Liver (tissue), 3 donors: ENCODE data around the gene THG1L.
"Not testable (repeated sequence)": the region's sequence is repeated elsewhere in the genome, so short reads cannot be mapped to it uniquely, and the experiment has no call there.

ENCODE experiments used
- EGR1 ChIP-seq, 2 donors: IDR thresholded peaks; 2 replicates each; pipeline ENCODE4 v1.6.1; 2016 to 2018; ENCODE audit warnings: antibody characterized with exemption in 2 of 2, low read depth in 2 of 2
- RAD21 ChIP-seq, 2 donors: IDR thresholded peaks; 2 replicates each; pipeline ENCODE4 v1.6.1; 2016; ENCODE audit warnings: antibody characterized with exemption in 2 of 2, mild to moderate bottlenecking in 2 of 2
- RXRA ChIP-seq, 2 donors: IDR thresholded peaks; 2 replicates each; pipeline ENCODE4 v1.6.1; 2017 to 2018; ENCODE audit warnings: antibody characterized with exemption in 2 of 2, mild to moderate bottlenecking in 1 of 2
- SP1 ChIP-seq: IDR thresholded peaks from 2 replicates; pipeline ENCODE4 v1.6.1; 2018; ENCODE audit warnings: antibody characterized with exemption, mild to moderate bottlenecking
- TAF1 ChIP-seq: conservative IDR thresholded peaks from 2 replicates; pipeline ENCODE4 v1.6.1; 2016; ENCODE audit warnings: antibody characterized with exemption, mild to moderate bottlenecking
- TF ChIP-seq, protein P1 (sequence below): fragments of 150-350 bp; IDR thresholded peaks from 2 replicates; pipeline ENCODE4 v1.5.1; 2017; ENCODE audit warnings: improper control_type of control experiment, low read depth, low read length; ENCODE audit not compliant: missing input control
- TF ChIP-seq, protein P2 (sequence below): IDR thresholded peaks from 2 replicates; pipeline ENCODE4 v1.6.1; 2016; ENCODE audit warnings: antibody characterized with exemption, mild to moderate bottlenecking
- donor health status: healthy.
- donor health status: healthy.

DNA sequence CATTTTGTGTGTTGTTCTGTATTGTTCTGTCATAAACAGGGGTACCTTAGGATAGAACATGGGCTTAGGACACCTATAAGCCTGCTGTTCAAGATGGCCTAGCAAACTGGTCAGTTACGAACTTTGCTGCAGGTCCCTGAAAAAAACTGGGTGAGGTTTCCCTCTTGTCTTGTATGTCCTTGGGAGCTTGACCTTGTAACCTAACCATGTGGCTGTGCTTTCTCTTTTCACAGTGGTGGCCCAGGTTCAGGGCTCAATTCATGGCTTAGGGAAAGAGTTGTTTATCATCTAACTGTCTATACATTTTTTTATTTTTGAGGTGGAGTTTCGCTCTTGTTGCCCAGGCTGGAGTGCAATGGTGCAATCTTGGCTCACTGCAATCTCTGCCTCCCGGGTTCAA, 35.1 kb upstream of the THG1L start:
- TF ChIP-seq, protein P1, sequence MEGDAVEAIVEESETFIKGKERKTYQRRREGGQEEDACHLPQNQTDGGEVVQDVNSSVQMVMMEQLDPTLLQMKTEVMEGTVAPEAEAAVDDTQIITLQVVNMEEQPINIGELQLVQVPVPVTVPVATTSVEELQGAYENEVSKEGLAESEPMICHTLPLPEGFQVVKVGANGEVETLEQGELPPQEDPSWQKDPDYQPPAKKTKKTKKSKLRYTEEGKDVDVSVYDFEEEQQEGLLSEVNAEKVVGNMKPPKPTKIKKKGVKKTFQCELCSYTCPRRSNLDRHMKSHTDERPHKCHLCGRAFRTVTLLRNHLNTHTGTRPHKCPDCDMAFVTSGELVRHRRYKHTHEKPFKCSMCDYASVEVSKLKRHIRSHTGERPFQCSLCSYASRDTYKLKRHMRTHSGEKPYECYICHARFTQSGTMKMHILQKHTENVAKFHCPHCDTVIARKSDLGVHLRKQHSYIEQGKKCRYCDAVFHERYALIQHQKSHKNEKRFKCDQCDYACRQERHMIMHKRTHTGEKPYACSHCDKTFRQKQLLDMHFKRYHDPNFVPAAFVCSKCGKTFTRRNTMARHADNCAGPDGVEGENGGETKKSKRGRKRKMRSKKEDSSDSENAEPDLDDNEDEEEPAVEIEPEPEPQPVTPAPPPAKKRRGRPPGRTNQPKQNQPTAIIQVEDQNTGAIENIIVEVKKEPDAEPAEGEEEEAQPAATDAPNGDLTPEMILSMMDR = not testable (repeated sequence)
- TF ChIP-seq, protein P2, sequence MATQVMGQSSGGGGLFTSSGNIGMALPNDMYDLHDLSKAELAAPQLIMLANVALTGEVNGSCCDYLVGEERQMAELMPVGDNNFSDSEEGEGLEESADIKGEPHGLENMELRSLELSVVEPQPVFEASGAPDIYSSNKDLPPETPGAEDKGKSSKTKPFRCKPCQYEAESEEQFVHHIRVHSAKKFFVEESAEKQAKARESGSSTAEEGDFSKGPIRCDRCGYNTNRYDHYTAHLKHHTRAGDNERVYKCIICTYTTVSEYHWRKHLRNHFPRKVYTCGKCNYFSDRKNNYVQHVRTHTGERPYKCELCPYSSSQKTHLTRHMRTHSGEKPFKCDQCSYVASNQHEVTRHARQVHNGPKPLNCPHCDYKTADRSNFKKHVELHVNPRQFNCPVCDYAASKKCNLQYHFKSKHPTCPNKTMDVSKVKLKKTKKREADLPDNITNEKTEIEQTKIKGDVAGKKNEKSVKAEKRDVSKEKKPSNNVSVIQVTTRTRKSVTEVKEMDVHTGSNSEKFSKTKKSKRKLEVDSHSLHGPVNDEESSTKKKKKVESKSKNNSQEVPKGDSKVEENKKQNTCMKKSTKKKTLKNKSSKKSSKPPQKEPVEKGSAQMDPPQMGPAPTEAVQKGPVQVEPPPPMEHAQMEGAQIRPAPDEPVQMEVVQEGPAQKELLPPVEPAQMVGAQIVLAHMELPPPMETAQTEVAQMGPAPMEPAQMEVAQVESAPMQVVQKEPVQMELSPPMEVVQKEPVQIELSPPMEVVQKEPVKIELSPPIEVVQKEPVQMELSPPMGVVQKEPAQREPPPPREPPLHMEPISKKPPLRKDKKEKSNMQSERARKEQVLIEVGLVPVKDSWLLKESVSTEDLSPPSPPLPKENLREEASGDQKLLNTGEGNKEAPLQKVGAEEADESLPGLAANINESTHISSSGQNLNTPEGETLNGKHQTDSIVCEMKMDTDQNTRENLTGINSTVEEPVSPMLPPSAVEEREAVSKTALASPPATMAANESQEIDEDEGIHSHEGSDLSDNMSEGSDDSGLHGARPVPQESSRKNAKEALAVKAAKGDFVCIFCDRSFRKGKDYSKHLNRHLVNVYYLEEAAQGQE = not testable (repeated sequence)
- not testable (repeated sequence) for TF ChIP-seq SP1; EGR1 (IDR thresholded peaks at IDR 0.05; ENCODE audit: low read depth in 2 of 2); RAD21 (IDR thresholded peaks at IDR 0.05); TAF1; RXRA (IDR thresholded peaks at IDR 0.05)
